HepG2 (cell line): ENCODE results near the gene CCDC57. TPM values are rescaled to one million over a fixed set of nuclear protein-coding genes. Genes with fewer than 3 reads are reported as not detected.
A peak's percentile ranks its signal among the peaks of the same experiment; 100 is the strongest.

Experiments used
- ARID3A ChIP-seq: IDR thresholded peaks from 2 replicates; pipeline ENCODE4 v1.6.1; 2012; ENCODE audit warnings: low read depth, low read length, improper control_type of control experiment
- ATF1 ChIP-seq: IDR thresholded peaks from 2 replicates; pipeline ENCODE4 v1.6.1; 2016; ENCODE audit warnings: mild to moderate bottlenecking, control low read depth
- ATF3 ChIP-seq: sonication (generic); formaldehyde crosslinking; IDR thresholded peaks from 2 replicates; pipeline ENCODE4 v1.4.0; 2020; ENCODE audit warnings: missing genetic modification reagents
- GLI4 ChIP-seq: sonication (generic); formaldehyde crosslinking; IDR thresholded peaks from 2 replicates; pipeline ENCODE4 v1.5.1; 2020; ENCODE audit warnings: missing genetic modification reagents, mild to moderate bottlenecking, moderate library complexity, borderline replicate concordance
- HOXA9 ChIP-seq: sonication (generic); formaldehyde crosslinking; IDR thresholded peaks from 2 replicates; pipeline ENCODE4 v1.8.1; 2022; ENCODE audit warnings: missing genetic modification reagents, mild to moderate bottlenecking, moderate library complexity, borderline replicate concordance
- JUN ChIP-seq: sonication (generic); formaldehyde crosslinking; IDR thresholded peaks from 2 replicates; pipeline ENCODE4 v1.4.0; 2020; ENCODE audit warnings: mild to moderate bottlenecking, missing genetic modification reagents
- MZF1 ChIP-seq: sonication (generic); formaldehyde crosslinking; IDR thresholded peaks from 2 replicates; pipeline ENCODE4 v1.8.1; 2023; ENCODE audit warnings: mild to moderate bottlenecking, missing genetic modification reagents, borderline replicate concordance
- NFIB ChIP-seq: sonication (generic); formaldehyde crosslinking; IDR thresholded peaks from 2 replicates; pipeline ENCODE4 v1.9.0; 2021; ENCODE audit warnings: missing genetic modification reagents, mild to moderate bottlenecking, borderline replicate concordance
- RARG ChIP-seq: sonication (generic); formaldehyde crosslinking; IDR thresholded peaks from 2 replicates; pipeline ENCODE4 v1.4.0; 2020; ENCODE audit warnings: low read depth, mild to moderate bottlenecking, missing genetic modification reagents
- REXO4 ChIP-seq: sonication (generic); formaldehyde crosslinking; IDR thresholded peaks from 2 replicates; pipeline ENCODE4 v1.8.0; 2022; ENCODE audit warnings: missing genetic modification reagents, mild to moderate bottlenecking, borderline replicate concordance
- SNAPC5 ChIP-seq: sonication (generic); formaldehyde crosslinking; IDR thresholded peaks from 2 replicates; pipeline ENCODE4 v1.8.1; 2023; ENCODE audit warnings: mild to moderate bottlenecking, missing genetic modification reagents, borderline replicate concordance
- ZMAT3 ChIP-seq: sonication (generic); formaldehyde crosslinking; conservative IDR thresholded peaks from 2 replicates; pipeline ENCODE4 v1.7.0; 2021; ENCODE audit warnings: missing genetic modification reagents
- ZNF10 ChIP-seq: sonication (generic); formaldehyde crosslinking; IDR thresholded peaks from 2 replicates; pipeline ENCODE4 v1.4.0; 2020; ENCODE audit warnings: mild to moderate bottlenecking, low read depth, missing genetic modification reagents, borderline replicate concordance
- ZNF318 ChIP-seq: sonication (generic); formaldehyde crosslinking; IDR thresholded peaks from 2 replicates; pipeline ENCODE4 v1.4.0; 2020; ENCODE audit warnings: mild to moderate bottlenecking, missing genetic modification reagents
- ZNF576 ChIP-seq: sonication (generic); formaldehyde crosslinking; IDR thresholded peaks from 2 replicates; pipeline ENCODE4 v1.4.0; 2020; ENCODE audit warnings: mild to moderate bottlenecking, missing genetic modification reagents
- polyA plus RNA-seq, 8 experiments: library from polyadenylated mRNA; depleted of rRNA in 3 of 8; stranded (reverse) in 7 of 8; unstranded in 1 of 8; fragments of >200 nt; fragmentation: Illumina TruSeq in 4 of 8; extraction: Trizol in 4 of 8; gene quantifications; 2 replicates each; pipeline versions ENCODE4 v1.2.1 to v1.2.3, GENCODE V29; 2011 to 2016; ENCODE audit warnings: low read depth in 4 of 8, missing spikeins in 1 of 8, mixed read lengths in 1 of 8; ENCODE audit not compliant: insufficient read depth in 1 of 8
- total RNA-seq, 5 experiments: library from RNA; depleted of rRNA; stranded (reverse); fragments of >200 nt; fragmentation: Illumina TruSeq; extraction: Trizol; gene quantifications; 2 replicates each; pipeline ENCODE4 v1.2.3, GENCODE V29; 2016; ENCODE audit warnings: low read depth in 1 of 5
- TF ChIP-seq, protein P1 (sequence below): sonication (generic); formaldehyde crosslinking; IDR thresholded peaks from 2 replicates; pipeline ENCODE4 v1.9.0; 2021; ENCODE audit warnings: missing genetic modification reagents, mild to moderate bottlenecking, borderline replicate concordance

Gene CCDC57
- total and polyA plus RNA-seq, 2 of the 13 experiments (the other 11 are each of a cell fraction or from before 2014, with no cell fraction given) = 59.3 to 59.9 TPM

DNA sequence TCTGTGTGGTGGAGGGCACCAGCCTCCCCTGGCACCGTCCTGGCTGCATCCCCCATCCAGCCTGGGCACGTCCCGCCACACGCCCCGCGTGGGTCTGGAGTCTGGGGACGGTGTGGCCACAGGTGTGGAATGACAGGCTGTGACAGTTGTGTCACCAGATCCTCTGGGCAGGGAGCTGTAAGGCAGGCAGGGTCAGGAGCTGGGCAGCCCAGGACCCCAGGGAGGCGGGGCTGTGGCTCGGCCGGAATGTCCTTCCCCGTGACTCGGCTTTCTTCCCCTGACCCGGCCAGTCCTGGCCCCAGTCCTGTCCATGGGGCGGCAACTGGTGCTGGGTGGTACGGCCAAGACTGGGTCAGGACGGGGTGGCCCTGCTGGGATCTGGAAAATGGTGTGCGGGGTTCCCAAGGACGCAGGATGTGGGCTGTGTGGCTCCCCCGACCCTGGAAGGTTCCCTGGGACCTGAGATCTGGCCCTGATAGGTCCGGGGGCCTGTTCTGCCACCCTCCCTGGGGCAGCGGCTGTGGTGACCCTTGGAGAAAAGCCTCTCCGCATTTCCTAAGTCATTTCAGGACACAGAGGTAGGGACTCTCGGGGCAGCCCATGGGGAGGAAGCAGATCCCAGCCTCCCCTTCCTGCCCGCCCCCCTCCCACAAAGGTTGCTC, 12.9 kb upstream of the CCDC57 start (continued):
- TF ChIP-seq ATF3 = 0 out of 2 replicates have a peak, but pooled peaks have one; percentile 35
- TF ChIP-seq RARG (CRISPR knock-in tag) = no peak
- no peak for TF ChIP-seq NFIB
- no peak for TF ChIP-seq ZNF10 (CRISPR knock-in tag)
- TF ChIP-seq SNAPC5 (CRISPR knock-in tag) = no peak
- no peak for TF ChIP-seq REXO4 (CRISPR knock-in tag)
- TF ChIP-seq ATF1 (CRISPR knock-in tag) = no peak
- no peak for TF ChIP-seq ARID3A
- no peak for TF ChIP-seq ZMAT3 (CRISPR knock-in tag)
- no peak for TF ChIP-seq ZNF318 (CRISPR knock-in tag)
- TF ChIP-seq, protein P1, sequence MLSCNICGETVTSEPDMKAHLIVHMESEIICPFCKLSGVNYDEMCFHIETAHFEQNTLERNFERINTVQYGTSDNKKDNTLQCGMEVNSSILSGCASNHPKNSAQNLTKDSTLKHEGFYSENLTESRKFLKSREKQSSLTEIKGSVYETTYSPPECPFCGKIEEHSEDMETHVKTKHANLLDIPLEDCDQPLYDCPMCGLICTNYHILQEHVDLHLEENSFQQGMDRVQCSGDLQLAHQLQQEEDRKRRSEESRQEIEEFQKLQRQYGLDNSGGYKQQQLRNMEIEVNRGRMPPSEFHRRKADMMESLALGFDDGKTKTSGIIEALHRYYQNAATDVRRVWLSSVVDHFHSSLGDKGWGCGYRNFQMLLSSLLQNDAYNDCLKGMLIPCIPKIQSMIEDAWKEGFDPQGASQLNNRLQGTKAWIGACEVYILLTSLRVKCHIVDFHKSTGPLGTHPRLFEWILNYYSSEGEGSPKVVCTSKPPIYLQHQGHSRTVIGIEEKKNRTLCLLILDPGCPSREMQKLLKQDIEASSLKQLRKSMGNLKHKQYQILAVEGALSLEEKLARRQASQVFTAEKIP (CRISPR knock-in tag) = no peak
- no peak for TF ChIP-seq JUN (CRISPR knock-in tag)
- no peak for TF ChIP-seq ZNF576
- no peak for TF ChIP-seq HOXA9 (CRISPR knock-in tag)
- TF ChIP-seq MZF1 = no peak
- TF ChIP-seq GLI4 (CRISPR knock-in tag) = peak; percentile 43; the same call in 1 of the 2 replicates
